HL-60 (cell line): ENCODE results near the gene UBXN7.

ENCODE experiments used
- DNase-seq, 2 experiments: peaks; one replicate each; pipeline ENCODE4 v3.0.0-alpha.2; 2010 to 2020; ENCODE audit warnings: low read depth in 1 of 2, low spot score in 1 of 2
- H3K27ac ChIP-seq: fragments of 250-450 bp; sonication (Bioruptor Pico); replicated peaks from 2 replicates; pipeline ENCODE4 v1.5.1; 2020; ENCODE audit warnings: mild to moderate bottlenecking, moderate library complexity
- H3K27me3 ChIP-seq: fragments of 250-450 bp; sonication (Bioruptor Pico); 2 replicates; pipeline ENCODE4 v1.5.1; 2021; ENCODE audit warnings: mild to moderate bottlenecking, moderate library complexity; ENCODE audit not compliant: insufficient read depth, poor library complexity, severe bottlenecking
- H3K4me3 ChIP-seq: replicated peaks from 2 replicates; pipeline ENCODE4 v1.5.1; 2011; ENCODE audit warnings: mild to moderate bottlenecking, control low read depth, low read length; ENCODE audit not compliant: insufficient read depth
- GABPA ChIP-seq: IDR thresholded peaks from 2 replicates; pipeline ENCODE4 v1.6.1; 2012; ENCODE audit warnings: low read depth
- POLR2AphosphoS5 ChIP-seq: IDR thresholded peaks from 2 replicates; pipeline ENCODE4 v1.6.1; 2012; ENCODE audit warnings: low read depth
- SPI1 ChIP-seq: IDR thresholded peaks from 2 replicates; pipeline ENCODE4 v1.6.1; 2012; ENCODE audit warnings: low read depth, mild to moderate bottlenecking, borderline replicate concordance
- TF ChIP-seq, protein P1 (sequence below): IDR thresholded peaks from 2 replicates; pipeline ENCODE4 v1.6.1; 2012; ENCODE audit warnings: low read depth; ENCODE audit not compliant: insufficient replicate concordance
- TF ChIP-seq, protein P2 (sequence below): IDR thresholded peaks from one replicate; pipeline ENCODE4 v1.5.1; 2011; ENCODE audit warnings: low read length, control low read depth, inconsistent platforms; ENCODE audit not compliant: insufficient read depth

The UBXN7 gene

DNA sequence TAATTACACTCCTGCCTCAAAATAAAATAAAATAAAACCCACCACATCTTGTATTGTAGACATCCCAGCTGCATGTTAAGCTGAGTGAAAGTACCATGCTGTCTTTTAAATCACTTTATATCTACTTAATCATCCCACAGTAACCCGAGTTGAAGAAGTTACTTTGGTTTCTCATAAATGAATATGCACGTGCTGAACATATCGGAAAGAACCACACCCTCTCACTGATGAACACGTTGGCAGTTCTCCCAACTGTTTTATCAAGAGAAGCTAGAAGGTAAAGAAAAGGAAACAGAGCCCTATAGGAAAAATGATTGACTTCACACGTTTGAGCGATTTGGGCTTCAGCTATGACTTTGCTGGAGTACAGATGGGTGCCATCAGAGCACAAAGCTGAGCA, 78.1 kb downstream of the UBXN7 start:
- TF ChIP-seq POLR2AphosphoS5 (no peak), GABPA (no peak), SPI1 (no peak)
- TF ChIP-seq, protein P1, sequence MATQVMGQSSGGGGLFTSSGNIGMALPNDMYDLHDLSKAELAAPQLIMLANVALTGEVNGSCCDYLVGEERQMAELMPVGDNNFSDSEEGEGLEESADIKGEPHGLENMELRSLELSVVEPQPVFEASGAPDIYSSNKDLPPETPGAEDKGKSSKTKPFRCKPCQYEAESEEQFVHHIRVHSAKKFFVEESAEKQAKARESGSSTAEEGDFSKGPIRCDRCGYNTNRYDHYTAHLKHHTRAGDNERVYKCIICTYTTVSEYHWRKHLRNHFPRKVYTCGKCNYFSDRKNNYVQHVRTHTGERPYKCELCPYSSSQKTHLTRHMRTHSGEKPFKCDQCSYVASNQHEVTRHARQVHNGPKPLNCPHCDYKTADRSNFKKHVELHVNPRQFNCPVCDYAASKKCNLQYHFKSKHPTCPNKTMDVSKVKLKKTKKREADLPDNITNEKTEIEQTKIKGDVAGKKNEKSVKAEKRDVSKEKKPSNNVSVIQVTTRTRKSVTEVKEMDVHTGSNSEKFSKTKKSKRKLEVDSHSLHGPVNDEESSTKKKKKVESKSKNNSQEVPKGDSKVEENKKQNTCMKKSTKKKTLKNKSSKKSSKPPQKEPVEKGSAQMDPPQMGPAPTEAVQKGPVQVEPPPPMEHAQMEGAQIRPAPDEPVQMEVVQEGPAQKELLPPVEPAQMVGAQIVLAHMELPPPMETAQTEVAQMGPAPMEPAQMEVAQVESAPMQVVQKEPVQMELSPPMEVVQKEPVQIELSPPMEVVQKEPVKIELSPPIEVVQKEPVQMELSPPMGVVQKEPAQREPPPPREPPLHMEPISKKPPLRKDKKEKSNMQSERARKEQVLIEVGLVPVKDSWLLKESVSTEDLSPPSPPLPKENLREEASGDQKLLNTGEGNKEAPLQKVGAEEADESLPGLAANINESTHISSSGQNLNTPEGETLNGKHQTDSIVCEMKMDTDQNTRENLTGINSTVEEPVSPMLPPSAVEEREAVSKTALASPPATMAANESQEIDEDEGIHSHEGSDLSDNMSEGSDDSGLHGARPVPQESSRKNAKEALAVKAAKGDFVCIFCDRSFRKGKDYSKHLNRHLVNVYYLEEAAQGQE = no peak
- Histone ChIP-seq H3K27ac (no peak overlapping the region), H3K27me3 (no peaks in the 10 kb centered on the region), H3K4me3 (no peak overlapping the region)
- DNase-seq = no peak

DNA sequence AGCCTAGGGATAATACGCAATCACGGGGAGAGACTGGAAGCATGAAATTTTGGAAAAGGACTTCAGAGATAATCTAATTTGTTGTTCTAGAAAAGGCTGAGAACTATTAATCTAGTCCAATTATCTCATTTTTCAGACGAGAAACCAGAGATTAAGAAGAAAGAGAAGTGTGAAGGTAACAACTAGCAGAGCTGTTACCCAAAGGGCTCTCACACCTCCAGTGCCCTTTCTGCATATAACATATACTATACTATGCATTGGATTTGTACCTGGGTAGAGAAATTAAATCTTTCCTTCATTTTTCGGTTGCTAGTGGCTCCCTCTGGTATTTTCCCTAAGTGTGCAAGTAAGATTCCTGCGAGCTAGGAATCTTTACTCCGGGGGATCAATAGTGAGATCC, 80.7 kb downstream of the UBXN7 start:
- Histone ChIP-seq H3K4me3 (no peak overlapping the region), H3K27ac (no peak overlapping the region), H3K27me3 (no peaks in the 10 kb centered on the region)
- no peak for TF ChIP-seq GABPA
- DNase-seq = no peak

DNA sequence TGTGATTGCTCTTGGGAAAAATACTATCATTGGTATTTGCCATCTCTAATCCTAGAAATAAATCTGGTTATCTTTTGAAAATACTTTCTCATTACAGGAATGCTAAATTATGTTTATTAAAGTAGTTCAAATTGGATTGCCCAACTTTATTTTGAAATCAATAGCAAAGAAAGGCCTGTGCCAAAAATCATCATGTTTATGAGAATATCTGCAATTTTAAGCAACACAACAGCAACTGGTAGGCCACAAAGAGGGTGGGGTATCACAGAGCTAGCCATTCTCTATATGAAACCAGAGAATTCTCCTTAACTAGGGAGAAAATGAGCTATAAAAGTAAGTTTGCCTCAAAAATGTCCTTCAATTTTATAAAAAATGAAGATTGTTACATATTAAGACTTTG, 82.2 kb downstream of the UBXN7 start:
- no peak for TF ChIP-seq POLR2AphosphoS5
- TF ChIP-seq, protein P2, sequence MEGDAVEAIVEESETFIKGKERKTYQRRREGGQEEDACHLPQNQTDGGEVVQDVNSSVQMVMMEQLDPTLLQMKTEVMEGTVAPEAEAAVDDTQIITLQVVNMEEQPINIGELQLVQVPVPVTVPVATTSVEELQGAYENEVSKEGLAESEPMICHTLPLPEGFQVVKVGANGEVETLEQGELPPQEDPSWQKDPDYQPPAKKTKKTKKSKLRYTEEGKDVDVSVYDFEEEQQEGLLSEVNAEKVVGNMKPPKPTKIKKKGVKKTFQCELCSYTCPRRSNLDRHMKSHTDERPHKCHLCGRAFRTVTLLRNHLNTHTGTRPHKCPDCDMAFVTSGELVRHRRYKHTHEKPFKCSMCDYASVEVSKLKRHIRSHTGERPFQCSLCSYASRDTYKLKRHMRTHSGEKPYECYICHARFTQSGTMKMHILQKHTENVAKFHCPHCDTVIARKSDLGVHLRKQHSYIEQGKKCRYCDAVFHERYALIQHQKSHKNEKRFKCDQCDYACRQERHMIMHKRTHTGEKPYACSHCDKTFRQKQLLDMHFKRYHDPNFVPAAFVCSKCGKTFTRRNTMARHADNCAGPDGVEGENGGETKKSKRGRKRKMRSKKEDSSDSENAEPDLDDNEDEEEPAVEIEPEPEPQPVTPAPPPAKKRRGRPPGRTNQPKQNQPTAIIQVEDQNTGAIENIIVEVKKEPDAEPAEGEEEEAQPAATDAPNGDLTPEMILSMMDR = no peak
- TF ChIP-seq, protein P1 = no peak
- TF ChIP-seq SPI1 = no peak
- TF ChIP-seq GABPA = no peak
- Histone ChIP-seq H3K27me3 (no peaks in the 10 kb centered on the region), H3K4me3 (no peak overlapping the region), H3K27ac (no peak overlapping the region)
- DNase-seq = no peak

DNA sequence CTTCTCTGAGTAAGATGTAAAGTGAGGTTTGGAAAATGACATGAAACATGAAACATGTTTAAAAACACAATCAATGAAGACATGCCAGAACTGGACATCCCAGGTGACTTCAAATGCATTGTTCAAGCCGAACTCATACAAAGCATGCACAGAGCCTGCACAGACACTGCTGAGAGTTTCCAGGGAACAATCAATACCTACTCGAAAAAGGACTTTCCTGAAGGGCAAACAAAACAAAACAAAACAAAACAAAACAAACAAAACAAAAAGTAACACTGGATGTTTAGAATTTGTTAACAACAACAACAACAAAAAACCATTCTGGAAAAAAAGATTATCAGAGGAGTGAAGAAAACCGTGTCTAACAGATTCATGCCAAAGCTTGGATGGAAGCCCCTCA, 83.5 kb downstream of the UBXN7 start:
- no peak for TF ChIP-seq GABPA
- TF ChIP-seq POLR2AphosphoS5 = no peak
- TF ChIP-seq, protein P2 = no peak
- no peak for TF ChIP-seq SPI1
- TF ChIP-seq, protein P1 = no peak
- DNase-seq = no peak
- no peak overlapping the region for H3K27ac ChIP-seq
- no peak overlapping the region for H3K4me3 ChIP-seq
- H3K27me3 ChIP-seq = no peaks in the 10 kb centered on the region
